HG02981 (cell line): ENCODE data around the gene TCF7L2.
A peak's percentile ranks its signal among the peaks of the same experiment; 100 is the strongest.

Experiments
- ATAC-seq: cut with Tn5 transposase; IDR thresholded peaks from one replicate; pipeline ENCODE4 v1.9.1; 2021; ENCODE audit warnings: mild to moderate bottlenecking, moderate library complexity; ENCODE audit not compliant: unreplicated experiment

Gene TCF7L2

GRCh38 chr10:112949875-112950507 lies at the start of gene TCF7L2:
Gene TCF7L2, plus strand, starts transcription at chr10:112950247. Its CDS starts 510 bp downstream, at chr10:112950757.
- peak; percentile 55 for ATAC-seq

- no peak for ATAC-seq
Observed at GRCh38 chr10:112902730-112903129, 47.3 kb upstream of the TCF7L2 start.

- no peak for ATAC-seq
Observed at GRCh38 chr10:112904000-112904399, 46.0 kb upstream of the TCF7L2 start.

GRCh38 chr10:112906945-112907344 lies 43.1 kb upstream of the TCF7L2 start:
- ATAC-seq, result no peak

- ATAC-seq, result no peak
Observed at GRCh38 chr10:112907893-112908292, 42.2 kb upstream of the TCF7L2 start.

GRCh38 chr10:112911206-112911605 lies 38.8 kb upstream of the TCF7L2 start:
- no peak for ATAC-seq

GRCh38 chr10:112912410-112912928 lies 37.6 kb upstream of the TCF7L2 start:
- no peak for ATAC-seq

GRCh38 chr10:112913255-112913654 lies 36.8 kb upstream of the TCF7L2 start:
- ATAC-seq, result no peak

- no peak for ATAC-seq
Observed at GRCh38 chr10:112913661-112914287, 36.3 kb upstream of the TCF7L2 start.

- no peak for ATAC-seq
Observed at GRCh38 chr10:112914288-112914952, 35.6 kb upstream of the TCF7L2 start.

GRCh38 chr10:112915590-112916572 lies 34.2 kb upstream of the TCF7L2 start:
- ATAC-seq, result peak; percentile 61

GRCh38 chr10:112917681-112918080 lies 32.4 kb upstream of the TCF7L2 start:
- ATAC-seq, result no peak

GRCh38 chr10:112918771-112919170 lies 31.3 kb upstream of the TCF7L2 start:
- no peak for ATAC-seq

GRCh38 chr10:112919721-112920120 lies 30.3 kb upstream of the TCF7L2 start:
- no peak for ATAC-seq

- no peak for ATAC-seq
Observed at GRCh38 chr10:112926906-112927688, 22.9 kb upstream of the TCF7L2 start.

GRCh38 chr10:112927980-112928379 lies 22.1 kb upstream of the TCF7L2 start:
- ATAC-seq, result no peak

- ATAC-seq, result no peak
Observed at GRCh38 chr10:112932658-112933057, 17.4 kb upstream of the TCF7L2 start.

- ATAC-seq, result no peak
Observed at GRCh38 chr10:112934193-112934592, 15.9 kb upstream of the TCF7L2 start.

- no peak for ATAC-seq
Observed at GRCh38 chr10:112938808-112939482, 11.1 kb upstream of the TCF7L2 start.
